ENCODE results near the gene SLIT1. TPM values are rescaled to one million over a fixed set of nuclear protein-coding genes. Genes with fewer than 3 reads are reported as not detected.
A peak's percentile ranks its signal among the peaks of the same experiment; 100 is the strongest.
"Not testable (repeated sequence)": the region's sequence is repeated elsewhere in the genome, so short reads cannot be mapped to it uniquely, and the experiment has no call there.

Gene SLIT1
- total RNA-seq, 2 donors from 2014 or later: 0.06 to 0.25 TPM

DNA sequence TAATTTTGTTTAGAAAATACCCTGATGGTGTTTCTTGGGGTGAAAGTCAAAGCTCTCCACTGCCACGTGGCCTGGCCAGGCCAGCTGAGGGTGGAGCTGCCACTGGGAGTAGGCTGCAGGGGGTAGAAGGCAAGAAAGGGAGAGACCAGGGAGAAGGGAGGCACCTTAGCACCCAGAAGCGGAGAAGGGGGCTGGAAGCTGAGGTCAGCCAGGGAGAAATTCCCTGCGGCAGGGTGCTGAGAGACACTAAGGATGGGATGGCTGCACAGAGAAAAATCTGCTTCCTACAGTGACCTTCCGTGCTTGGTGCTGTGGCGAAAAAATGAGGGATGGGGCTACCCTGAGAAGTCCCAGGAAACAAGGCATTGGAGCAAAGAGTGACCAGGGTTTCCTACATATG is 143.7 kb downstream of the SLIT1 start:
- ATAC-seq: no peak
- intact Hi-C loops (cut with DNase I, micrococcal nuclease): no loop called here

DNA sequence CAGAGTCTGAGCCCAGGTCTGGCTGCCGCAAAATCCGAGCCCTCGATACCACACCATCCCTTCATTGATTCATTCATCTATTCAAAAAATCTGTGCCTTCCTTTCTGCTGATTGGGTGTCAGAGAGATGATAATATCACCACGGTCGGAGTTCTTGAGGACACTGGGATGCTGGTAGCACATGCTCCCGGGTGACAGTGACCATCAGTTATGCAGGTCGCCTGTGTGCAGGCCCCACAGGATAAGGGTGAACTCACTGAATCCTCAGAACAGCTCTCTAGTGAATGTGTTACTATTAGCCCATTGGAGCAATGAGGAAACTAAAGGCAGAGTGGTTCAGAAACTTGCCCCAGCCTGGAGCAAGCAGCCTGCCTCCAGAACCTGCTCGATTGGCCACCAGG is 145.1 kb downstream of the SLIT1 start:
- no peak for DNase-seq
- ATAC-seq: no peak
- intact Hi-C loops (cut with DNase I, micrococcal nuclease): no loop called here

More for the DNA sequence above, 143.7 kb downstream of the SLIT1 start:
- no peak for DNase-seq

DNA sequence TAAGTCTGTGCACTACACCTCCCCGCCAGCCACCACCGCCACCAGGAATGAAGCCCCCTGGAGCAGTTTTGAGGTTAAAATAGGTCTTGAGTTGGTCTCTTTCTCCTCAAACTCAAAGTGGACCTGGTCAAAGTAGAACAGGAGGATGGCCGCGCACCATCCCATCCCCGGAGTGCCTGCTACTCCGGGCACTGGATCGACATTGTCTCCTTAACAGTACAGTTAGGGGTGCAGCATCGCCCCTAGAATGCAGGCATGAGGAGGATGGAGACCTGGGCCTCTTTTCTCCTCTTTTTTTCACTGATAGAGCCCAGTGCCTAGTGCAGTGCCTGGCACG is 145.5 kb downstream of the SLIT1 start:
- intact Hi-C loops (cut with DNase I, micrococcal nuclease): no loop called here
- ATAC-seq: no peak

DNA sequence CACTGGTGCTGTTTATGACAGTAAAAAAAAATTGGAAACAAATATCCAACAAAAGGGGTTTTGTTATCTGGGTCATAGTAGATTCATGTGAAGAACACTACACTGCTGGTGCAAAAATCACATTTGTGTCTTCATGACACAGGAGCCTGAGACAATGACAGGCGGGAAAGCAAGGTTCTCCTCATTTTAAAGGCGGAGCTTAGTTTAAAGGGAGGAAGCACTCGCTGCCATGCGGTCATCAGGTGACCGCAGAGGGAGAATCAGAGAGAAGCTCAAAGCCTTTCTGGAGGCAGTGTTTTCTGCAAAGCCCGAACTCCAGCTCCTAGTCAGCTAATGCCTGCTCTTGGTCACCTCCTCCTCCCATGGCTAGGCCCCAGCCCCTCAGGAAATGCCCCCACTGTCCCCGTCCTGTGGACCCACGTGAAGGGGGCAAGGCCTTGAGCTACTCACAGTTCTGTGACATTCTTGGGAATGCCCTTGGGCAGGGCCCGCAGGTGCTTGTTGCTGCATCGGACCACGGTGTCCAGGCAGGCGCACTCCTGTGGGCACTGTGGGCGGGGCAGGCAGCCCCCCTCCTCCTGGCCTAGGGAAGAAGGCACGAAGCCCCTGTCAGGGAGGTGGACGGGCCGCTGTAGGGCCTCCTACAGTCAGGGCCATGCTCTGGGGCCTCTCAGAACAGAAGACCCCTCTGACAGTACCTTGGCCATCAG is 146.1 kb downstream of the SLIT1 start:
- no peak for ATAC-seq
- intact Hi-C loops (cut with DNase I, micrococcal nuclease): no loop called here
- DNase-seq: no peak

More for the DNA sequence above, 145.5 kb downstream of the SLIT1 start:
- no peak for DNase-seq

DNA sequence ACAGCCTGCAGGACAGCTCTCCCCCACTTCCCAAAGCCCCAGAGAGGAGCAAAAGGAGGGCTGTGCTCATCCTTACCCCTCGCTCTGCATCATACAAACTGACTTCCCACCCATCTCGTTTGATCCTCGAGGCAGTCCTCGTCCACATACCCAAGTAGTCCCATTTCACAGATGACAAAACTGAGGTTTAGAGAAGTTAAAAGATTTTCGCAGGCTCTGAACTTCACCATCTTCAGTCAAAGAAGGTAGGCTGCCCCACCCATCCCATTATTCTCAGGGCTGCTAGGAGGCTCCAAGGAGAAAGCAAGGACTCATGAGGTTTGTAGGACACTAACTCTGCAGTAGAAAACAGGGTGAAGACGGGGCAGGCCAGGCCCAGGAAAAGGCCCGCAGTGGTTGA is 147.1 kb downstream of the SLIT1 start:
- ATAC-seq (no peak), DNase-seq (no peak)
- intact Hi-C loops (cut with DNase I, micrococcal nuclease): no loop called here

DNA sequence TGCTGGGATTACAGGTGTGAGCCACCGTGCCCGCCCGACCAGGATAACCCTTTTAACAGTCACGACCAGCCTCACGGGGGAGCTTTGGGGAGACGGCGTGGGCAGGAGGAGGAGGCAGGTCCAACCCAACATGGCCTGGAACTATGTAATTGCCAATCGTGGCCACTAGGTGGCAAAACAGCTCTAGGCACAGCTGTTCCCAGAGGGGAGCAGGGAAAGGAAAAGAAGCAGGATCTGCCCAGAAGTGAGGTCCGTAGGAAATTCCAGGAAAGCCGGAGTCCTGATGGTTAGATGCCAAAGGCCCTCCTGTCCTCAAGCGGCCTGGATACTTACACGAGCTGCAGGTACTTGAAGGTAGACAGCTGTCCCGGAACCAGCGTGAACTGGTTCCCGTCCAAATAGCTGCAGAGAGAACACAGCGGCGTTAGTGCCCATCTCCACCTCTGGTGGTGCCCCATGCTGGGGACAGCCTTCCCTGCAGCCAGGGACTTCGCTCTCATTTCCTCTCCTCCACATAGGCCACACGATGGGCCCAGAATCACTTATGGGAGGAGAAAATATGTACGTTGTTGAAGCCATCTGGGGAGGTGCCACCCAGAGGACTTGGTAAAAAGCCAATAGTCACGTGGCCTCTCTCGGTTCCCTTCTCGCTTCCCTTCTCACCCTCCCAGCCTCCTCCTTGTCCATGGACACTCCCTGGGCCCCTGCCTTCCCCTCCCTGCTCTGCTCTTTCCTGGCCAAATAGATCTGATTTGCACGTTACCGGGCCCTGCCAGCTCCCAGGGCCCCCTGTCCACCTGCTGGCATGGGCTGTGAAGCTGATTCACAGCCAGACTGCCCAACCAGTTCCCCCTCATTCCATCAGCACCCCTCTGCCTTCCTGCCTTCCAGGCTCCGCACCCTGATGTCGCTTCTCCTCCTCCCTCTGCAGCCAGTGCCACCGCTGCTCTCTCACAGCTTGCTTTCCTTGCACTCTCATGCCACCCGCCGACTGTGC is 148.1 kb downstream of the SLIT1 start:
- ATAC-seq (peak; percentile 93), DNase-seq (peak; percentile 67 to 79)
- intact Hi-C loops (cut with DNase I, micrococcal nuclease): no loop called here

DNA sequence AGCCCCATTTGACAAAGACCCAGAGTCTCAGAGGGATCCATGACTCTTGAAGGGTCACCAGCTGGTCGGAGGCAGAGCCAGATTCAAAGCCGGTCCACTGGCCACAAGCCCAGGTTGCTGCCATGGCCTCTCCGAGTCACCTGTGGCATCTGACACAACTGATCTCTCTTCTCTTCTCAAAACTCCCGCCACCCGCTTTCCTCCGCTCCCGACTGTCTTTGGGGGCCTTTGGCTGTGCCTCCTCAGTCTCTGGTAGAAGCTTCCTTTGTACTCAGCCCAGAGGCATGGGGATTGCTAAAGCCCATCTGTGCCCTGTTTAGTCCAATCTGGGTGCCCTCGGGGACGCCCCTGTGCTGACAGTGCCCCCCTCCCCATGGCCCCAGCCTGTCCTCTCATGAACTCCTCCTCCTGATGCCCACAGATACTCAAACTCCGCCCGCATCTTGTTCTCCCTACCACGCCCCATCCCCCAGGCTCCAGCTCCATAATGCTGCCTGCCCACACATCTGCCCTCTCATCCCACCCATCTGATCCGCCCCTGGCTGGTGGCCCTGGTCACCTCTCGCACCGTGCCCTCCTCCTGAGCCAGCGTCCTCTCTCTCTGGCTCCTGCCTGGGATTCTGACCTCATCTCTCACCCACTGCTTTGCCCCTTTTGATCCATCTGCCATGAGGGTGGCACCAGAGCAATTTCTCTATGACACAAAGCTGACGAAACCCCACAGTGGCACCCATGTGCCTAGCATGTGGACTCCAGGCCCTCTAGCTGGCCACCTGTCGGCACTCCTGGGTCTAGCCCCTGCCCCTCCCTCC is 150.6 kb downstream of the SLIT1 start:
- ATAC-seq (no peak), DNase-seq (no peak)
- intact Hi-C loops (cut with DNase I, micrococcal nuclease): no loop called here

DNA sequence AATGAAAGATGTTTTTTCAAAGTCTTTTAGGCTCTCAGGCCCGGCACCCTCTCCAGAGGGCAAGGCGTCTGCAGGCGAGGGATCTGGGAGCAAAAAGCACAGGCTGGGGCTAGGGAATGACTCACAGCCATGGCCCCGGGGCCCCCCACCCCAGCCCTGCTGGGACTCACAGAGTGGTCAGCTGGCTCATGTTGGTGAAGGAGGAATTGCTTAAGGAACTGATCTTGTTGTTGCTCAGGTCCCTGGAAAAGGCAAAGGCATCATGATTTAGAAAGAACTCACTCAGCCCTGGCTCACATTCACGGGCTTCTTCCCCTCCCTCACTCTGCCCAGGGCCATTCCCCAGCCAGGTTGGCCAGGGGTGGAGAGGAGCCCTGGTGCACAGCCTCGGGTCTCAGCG is 151.5 kb downstream of the SLIT1 start:
- DNase-seq (no peak), ATAC-seq (no peak)
- intact Hi-C loops (cut with DNase I, micrococcal nuclease): no loop called here

DNA sequence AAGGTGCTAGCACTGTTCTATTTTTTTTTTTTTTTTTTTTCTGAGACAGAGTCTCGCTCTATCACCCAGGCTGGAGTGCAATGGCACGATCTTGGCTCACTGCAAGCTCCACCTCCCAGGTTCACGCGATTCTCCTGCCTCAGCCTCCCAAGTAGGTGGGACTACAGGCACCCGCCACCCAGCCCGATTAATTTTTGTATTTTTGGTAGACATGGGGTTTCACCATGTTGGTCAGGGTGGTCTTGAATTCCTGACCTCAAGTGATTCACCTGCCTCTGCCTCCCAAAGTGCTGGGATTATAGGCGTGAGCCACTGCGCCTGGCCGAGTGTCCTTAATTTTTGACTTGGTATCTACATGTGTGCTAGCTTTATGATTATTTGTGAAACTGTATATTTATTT is 151.9 kb downstream of the SLIT1 start:
- intact Hi-C loops (cut with DNase I, micrococcal nuclease); ATAC-seq; DNase-seq: not testable (repeated sequence)

DNA sequence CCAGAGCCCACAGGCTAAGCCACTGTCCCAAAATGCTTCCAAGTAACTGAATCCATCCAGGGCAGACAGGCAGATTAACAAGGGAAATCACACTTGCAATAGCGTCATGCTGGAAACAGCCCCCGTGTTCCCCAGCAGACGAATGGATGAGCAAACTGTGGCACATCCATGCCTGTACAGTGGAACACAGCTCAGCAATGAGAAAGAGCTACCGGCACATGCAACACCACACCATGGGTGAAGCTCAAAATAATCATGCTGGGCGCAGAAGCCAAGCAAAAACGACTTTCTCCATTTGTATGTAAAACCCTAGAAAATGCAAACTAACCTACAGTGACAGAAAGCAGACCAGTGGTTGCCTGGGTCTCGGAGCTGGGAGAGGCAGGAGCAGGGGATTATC is 153.1 kb downstream of the SLIT1 start:
- intact Hi-C loops (cut with DNase I, micrococcal nuclease): no loop called here
- ATAC-seq (no peak), DNase-seq (no peak)

DNA sequence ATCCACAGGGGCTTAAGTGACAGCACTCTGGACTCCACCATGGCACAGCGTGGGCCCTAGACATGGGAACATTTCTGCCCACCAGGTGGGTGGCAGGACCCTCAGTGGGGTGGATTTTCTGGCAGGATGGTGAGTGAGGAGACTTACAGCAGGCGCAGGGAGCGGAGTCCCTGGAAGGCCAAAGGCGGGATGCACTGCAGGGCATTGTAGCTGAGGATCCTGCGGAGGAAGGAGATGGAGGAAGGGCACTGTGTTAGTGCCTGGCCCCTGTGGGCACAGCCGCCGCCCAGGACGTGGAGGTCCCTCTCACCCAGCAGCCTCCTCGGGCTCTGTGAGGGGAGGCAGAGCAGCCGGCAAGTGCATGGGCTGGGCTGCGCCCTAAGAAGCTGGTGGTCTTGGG is 154.3 kb downstream of the SLIT1 start:
- intact Hi-C loops (cut with DNase I, micrococcal nuclease): no loop called here
- ATAC-seq (no peak), DNase-seq (no peak)

DNA sequence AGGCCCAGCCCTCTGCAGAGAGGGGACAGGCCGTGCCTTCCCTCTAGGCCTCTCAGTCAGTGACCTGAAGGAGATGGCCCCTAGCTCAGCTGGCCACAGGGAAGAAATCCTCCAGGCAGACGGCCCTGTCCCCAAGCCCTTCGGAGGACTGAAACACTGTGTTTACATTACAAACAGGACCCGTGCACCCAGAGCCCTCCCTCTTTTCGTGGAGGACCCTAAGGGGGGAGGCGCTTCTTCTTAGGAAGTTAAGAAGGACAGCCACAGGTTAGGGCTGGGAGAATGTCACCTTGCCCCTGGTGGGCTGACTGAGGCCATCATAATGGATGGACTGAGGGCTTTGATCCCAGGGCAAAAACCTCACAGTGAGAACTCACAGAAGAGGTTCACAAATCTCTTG is 154.9 kb downstream of the SLIT1 start:
- intact Hi-C loops (cut with DNase I, micrococcal nuclease): no loop called here
- DNase-seq (no peak), ATAC-seq (no peak)

DNA sequence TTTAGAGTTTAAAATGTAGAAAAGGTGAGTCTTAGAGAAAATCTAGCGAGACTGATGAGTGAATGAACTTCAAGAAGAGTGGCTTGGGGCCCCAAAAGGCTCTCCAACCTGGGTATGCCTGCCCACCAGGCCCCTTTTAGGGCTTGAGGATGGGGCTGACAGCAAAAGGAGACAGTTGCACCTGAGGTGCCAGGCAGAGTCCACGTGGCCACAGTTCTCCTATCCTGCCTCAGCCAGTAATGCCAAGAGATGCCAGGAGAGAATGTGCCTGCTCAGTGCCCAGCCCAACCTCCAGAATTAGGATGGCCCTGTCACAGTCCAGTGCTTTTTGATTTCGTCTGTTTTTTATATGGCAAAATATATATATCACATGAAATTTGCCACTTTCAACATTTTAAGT is 156.5 kb downstream of the SLIT1 start:
- intact Hi-C loops (cut with DNase I, micrococcal nuclease): no loop called here
- DNase-seq (no peak), ATAC-seq (no peak)

DNA sequence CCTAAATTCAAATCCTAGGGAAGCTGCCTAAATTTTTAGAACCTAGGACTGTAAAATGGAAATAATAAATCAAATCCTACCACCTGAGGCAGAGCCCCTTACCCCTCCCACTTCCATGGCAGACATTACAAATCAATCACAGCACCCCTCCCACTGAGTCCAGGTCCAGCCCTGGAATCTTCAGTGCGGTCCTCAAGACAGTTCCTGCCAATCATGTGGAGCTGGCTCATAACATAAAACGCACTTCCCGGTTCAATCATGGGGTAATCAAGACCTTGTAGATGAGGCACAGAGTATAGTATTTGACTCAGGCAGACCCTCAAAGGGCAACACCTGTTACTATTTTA is 157.0 kb downstream of the SLIT1 start:
- intact Hi-C loops (cut with DNase I, micrococcal nuclease): no loop called here
- DNase-seq (no peak), ATAC-seq (no peak)

DNA sequence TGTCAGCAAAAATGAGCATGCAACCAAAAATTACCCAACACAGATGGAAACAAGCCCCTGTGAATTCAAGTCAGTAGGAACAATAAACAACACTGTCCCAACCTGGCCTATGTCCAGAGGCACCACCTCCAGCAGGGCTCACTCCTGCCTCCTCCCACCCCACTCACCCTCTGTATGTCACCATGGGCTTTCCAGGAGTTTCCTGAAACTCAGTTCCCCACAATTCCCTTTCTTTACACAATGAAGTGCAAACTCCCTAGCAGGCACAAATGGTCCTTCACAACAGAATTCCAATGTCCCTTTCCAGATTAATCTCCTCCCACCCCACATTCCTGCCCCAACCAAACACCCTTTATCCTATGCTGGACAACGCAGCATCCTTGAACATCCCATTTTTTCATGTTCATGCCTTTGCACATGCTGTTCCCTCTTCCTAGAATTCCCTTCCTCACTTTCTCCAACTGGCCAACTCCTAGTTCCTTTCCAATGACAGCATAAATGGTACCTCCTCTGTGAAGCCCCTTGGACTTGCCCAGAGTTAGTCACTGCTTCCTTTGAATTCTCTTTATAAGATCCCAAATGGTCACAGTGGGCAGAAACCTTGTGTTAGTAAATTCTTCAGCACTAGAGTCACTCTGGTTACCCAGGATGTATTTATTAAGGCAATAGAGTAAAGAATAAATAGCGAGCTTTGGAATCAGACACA is 157.5 kb downstream of the SLIT1 start:
- intact Hi-C loops (cut with DNase I, micrococcal nuclease): no loop called here
- DNase-seq (no peak), ATAC-seq (no peak)

DNA sequence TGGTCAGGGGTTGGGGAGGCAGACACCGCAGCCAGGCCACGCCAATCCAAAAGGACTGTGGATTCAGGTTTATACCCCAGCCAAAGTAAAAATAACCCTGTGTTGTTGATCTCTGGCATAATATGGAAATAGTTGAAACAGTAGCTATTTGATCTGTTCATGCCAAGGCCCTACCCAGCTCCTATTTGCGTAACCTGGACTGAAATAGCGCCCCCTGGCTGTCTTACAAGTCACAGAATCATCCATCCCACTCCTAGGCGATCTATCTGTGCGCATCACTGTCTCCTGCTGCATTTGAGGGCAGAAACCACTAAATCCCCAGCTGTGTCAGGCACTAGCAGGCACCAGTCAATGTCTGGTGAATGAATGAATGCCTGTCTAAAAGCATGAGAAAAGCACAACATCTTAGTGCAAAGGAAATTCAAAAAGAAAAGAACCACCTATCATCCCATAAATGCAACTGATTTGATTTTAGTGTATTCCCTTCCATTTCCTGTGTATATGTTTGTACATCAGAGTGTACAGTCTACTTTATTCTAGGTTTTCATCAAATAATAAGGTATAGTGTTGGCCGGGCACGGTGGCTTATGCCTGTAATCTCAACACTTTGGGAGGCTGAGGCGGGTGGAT is 160.0 kb downstream of the SLIT1 start:
- intact Hi-C loops (cut with DNase I, micrococcal nuclease): no loop called here
- ATAC-seq: peak; percentile 90

DNA sequence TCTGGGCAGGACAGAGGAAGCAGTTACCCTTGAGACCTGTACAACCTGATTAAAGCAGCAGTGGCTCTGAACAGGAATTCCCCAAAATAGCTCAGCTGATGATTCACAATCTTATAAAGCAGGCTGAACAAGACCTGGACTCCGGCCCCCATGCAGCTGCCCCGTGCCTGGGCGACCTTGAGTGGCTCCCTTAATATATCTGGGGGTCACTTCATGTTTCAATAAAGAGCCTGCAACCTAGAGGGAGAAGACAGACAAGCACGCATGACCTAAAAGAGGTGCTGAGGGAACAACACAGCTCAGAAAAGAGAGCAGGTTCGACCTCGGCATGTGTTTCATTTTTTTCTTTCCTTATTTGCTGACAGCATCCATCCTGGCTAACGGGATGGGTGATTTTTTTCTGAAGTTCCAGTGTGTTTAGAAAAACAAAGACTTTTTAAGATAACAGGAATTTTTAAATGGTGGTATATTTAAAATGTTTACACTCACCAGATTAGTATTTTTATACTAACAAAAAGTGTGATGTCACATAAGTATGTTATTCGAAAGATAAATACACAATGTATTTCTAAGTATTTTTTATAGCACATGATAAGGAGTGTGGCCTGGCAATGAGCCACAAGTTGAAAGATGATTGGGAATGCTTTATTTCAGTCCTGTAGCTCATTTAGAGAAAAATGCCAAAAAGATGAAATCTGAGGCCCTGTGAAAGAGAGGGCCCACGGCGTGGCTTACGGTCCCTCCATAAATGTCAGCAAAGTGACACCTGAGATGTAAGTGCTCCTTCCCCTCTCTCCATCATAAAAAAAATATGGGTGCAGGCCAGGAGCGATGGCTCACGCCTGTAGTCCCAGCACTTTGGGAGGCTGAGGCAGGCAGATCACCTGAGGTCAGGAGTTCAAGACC is 161.3 kb downstream of the SLIT1 start:
- DNase-seq (no peak), ATAC-seq (no peak)
- intact Hi-C loops (cut with DNase I, micrococcal nuclease): no loop called here

More for the DNA sequence above, 160.0 kb downstream of the SLIT1 start:
- peak in 1 of 2 donors; percentile 71 for DNase-seq

All from left colon (tissue), 2 donors.